ENCODE measurements around the gene ERC1. TPM values are rescaled to one million over a fixed set of nuclear protein-coding genes. Genes with fewer than 3 reads are reported as not detected.

Gene ERC1
- total and polyA plus RNA-seq, 2 donors (not counting 3 experiments of a cell fraction or from before 2014, with no cell fraction given): 11.7 to 66.1 TPM

- CTCF ChIA-PET: interaction anchor here (1.0 to 1.2 kb wide), 3 partner anchors 11 to 307 kb away, joined by 3 to 5 read pairs (median 3); no protein-coding TSS in a partner anchor
- intact Hi-C loops (cut with micrococcal nuclease) (no loop called here), dilution Hi-C loops (cut with MboI; ENCODE audit: extremely low pct_ligation_motif_present, low sequenced_read_pairs) (no loop called here)
- POLR2A ChIA-PET: no interaction called here
- TF ChIP-seq CTCF (IDR thresholded peaks at IDR 0.05; ENCODE audit: extremely low read depth in 1 of 2, insufficient read depth in 1 of 2, low read depth in 1 of 2, low read length in 2 of 2): no peak
- no peak for TF ChIP-seq FOS (IDR thresholded peaks at IDR 0.05; ENCODE audit: borderline replicate concordance, insufficient read depth, low read length)
- TF ChIP-seq EZH2 (IDR thresholded peaks at IDR 0.05; ENCODE audit: borderline replicate concordance, low read depth, low read length, severe bottlenecking): no peak
- TF ChIP-seq POLR2A (IDR thresholded peaks at IDR 0.05; ENCODE audit: low read depth, low read length): no peak
- TF ChIP-seq, protein P1, sequence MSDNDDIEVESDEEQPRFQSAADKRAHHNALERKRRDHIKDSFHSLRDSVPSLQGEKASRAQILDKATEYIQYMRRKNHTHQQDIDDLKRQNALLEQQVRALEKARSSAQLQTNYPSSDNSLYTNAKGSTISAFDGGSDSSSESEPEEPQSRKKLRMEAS (IDR thresholded peaks at IDR 0.05; ENCODE audit: insufficient read depth, insufficient read length): no peak
- TF ChIP-seq JUN (IDR thresholded peaks at IDR 0.05; ENCODE audit: borderline replicate concordance, insufficient read depth, insufficient read length, low read depth): no peak
- TF ChIP-seq MYC (IDR thresholded peaks at IDR 0.05; ENCODE audit: low read depth, low read length): no peak
- TF ChIP-seq GATA2 (IDR thresholded peaks at IDR 0.05; ENCODE audit: insufficient read depth, insufficient read length, low read depth, low read length): no peak
- TF ChIP-seq POLR2AphosphoS5 (IDR thresholded peaks at IDR 0.05; ENCODE audit: insufficient read depth, low read depth, low read length): no peak
- FAIRE-seq: no peak
- Histone ChIP-seq H4K20me1 (replicated peaks; ENCODE audit: control insufficient read depth, extremely low read depth, insufficient read depth, low read length) (no peaks in the 10 kb centered on the region), H3K27me3 (ENCODE audit: control insufficient read depth in 2 of 2, insufficient read depth in 2 of 2, low read length in 2 of 2) (no peaks in the 10 kb centered on the region), H3K9ac (replicated peaks; ENCODE audit: extremely low read depth, insufficient read depth, low read length) (no peak overlapping the region), H3K4me3 (replicated peaks in 1 of 3; ENCODE audit: insufficient read depth in 1 of 3, low read depth in 1 of 3, low read length in 3 of 3) (no peak overlapping the region), H2AFZ (ENCODE audit: low read depth, low read length) (no peak overlapping the region), H3K4me2 (ENCODE audit: insufficient read depth, low read length) (no peak overlapping the region), H3K27ac (ENCODE audit: insufficient read depth, low read depth, low read length) (no peak overlapping the region), H3K9me3 (replicated peaks; ENCODE audit: control insufficient read depth, insufficient read depth, low read length) (peaks cover 3% of the 10 kb centered on the region), H3K4me1 (ENCODE audit: control insufficient read depth, extremely low read depth, insufficient read depth, low read length) (no peaks in the 10 kb centered on the region), H3K36me3 (ENCODE audit: control insufficient read depth in 2 of 2, extremely low read depth in 1 of 2, insufficient read depth in 2 of 2, low read length in 2 of 2) (no peaks in the 10 kb centered on the region), H3K79me2 (ENCODE audit: control insufficient read depth, insufficient read depth, low read length) (no peaks in the 10 kb centered on the region), H3K9me1 (replicated peaks; ENCODE audit: control insufficient read depth, extremely low read depth, insufficient read depth, low read length) (no peaks in the 10 kb centered on the region)
- no TSS peak for BruUV-seq (replicated peaks)
- DNase-seq (ENCODE audit: low read depth, low spot score): no peak
These were observed 433.8 kb downstream of the ERC1 start for GRCh38 chr12:1424674-1425395.
